Bronchial epithelial cell (primary cell): ENCODE data around the gene MZT2A. TPM values are rescaled to one million over a fixed set of nuclear protein-coding genes. Genes with fewer than 3 reads are reported as not detected.
"Not testable (repeated sequence)": the region's sequence is repeated elsewhere in the genome, so short reads cannot be mapped to it uniquely, and the experiment has no call there.

Experiments
- DNase-seq: peaks from one replicate; pipeline ENCODE4 v3.0.0-alpha.2; 2010; ENCODE audit warnings: low read depth
- FAIRE-seq: peaks from 2 replicates; lab custom pipeline; 2011; peaks lifted over from hg19 to GRCh38; lab: Jason Lieb, UNC
- H3K27me3 ChIP-seq: 2 replicates; pipeline ENCODE4 v1.5.1; 2011; ENCODE audit warnings: low read length; ENCODE audit not compliant: control insufficient read depth, insufficient read depth
- H3K36me3 ChIP-seq: 2 replicates; pipeline ENCODE4 v1.5.1; 2011; ENCODE audit warnings: low read length; ENCODE audit not compliant: control insufficient read depth, insufficient read depth
- H3K4me3 ChIP-seq: 2 replicates; pipeline ENCODE4 v1.5.1; 2011; ENCODE audit warnings: mild to moderate bottlenecking, low read depth, low read length, control low read depth
- total RNA-seq: library from RNA; depleted of rRNA; stranded (reverse); fragments of >200 nt; gene quantifications from 2 replicates; pipeline ENCODE4 v1.2.1, GENCODE V29; 2014
- TF ChIP-seq, protein P1 (sequence below): IDR thresholded peaks from 2 replicates; pipeline ENCODE4 v1.5.1; 2011; ENCODE audit warnings: mild to moderate bottlenecking, moderate library complexity, low read length, control low read depth, inconsistent platforms; ENCODE audit not compliant: insufficient read depth, severe bottlenecking

The MZT2A gene
- total RNA-seq, 1 donor from 2014 or later: 207 TPM

DNA sequence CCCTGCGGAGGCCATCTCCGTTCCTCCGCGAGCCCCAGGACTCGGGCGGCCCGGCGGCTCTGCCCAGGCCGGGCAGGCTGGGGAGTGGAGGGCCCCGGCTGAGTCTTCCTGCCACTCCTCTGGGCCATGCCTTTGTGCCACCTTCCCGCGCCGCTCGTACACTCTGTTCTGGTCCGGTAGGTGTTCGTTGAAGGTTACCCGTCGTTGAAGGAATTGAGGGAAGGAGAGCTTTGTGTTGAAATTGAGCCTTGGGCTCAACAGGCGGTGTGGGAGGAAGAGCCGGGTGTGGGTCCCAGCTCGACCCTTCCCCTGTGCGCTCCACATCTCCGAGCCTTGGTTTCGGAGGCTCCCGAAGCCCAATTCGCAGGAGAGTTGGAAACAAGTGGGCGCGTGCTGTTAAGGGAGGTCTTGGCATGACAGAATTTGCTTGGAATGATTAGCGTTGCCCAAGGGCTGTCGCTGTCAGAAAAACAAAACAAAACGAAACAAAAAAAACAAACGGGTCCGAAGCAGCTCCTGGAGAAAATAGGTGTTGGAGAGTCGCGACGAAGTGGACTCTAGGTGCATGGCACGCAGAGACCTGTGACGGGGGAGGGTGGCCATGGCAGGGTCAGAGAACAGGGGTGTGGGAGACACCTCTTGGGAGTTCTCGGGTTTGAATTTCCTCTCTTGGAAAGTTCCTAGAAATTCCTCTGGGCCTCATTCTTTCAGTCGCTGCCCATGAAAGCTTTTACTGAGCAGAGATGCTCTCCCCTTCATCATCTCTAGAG lies 1.2 kb upstream of the MZT2A start:
- Histone ChIP-seq H3K36me3 (peaks cover 3% of the 10 kb centered on the region), H3K4me3 (peak overlapping the region; percentile 93), H3K27me3 (no peaks in the 10 kb centered on the region)
- no peak for FAIRE-seq
- no peak for DNase-seq
- TF ChIP-seq, protein P1, sequence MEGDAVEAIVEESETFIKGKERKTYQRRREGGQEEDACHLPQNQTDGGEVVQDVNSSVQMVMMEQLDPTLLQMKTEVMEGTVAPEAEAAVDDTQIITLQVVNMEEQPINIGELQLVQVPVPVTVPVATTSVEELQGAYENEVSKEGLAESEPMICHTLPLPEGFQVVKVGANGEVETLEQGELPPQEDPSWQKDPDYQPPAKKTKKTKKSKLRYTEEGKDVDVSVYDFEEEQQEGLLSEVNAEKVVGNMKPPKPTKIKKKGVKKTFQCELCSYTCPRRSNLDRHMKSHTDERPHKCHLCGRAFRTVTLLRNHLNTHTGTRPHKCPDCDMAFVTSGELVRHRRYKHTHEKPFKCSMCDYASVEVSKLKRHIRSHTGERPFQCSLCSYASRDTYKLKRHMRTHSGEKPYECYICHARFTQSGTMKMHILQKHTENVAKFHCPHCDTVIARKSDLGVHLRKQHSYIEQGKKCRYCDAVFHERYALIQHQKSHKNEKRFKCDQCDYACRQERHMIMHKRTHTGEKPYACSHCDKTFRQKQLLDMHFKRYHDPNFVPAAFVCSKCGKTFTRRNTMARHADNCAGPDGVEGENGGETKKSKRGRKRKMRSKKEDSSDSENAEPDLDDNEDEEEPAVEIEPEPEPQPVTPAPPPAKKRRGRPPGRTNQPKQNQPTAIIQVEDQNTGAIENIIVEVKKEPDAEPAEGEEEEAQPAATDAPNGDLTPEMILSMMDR: no peak

DNA sequence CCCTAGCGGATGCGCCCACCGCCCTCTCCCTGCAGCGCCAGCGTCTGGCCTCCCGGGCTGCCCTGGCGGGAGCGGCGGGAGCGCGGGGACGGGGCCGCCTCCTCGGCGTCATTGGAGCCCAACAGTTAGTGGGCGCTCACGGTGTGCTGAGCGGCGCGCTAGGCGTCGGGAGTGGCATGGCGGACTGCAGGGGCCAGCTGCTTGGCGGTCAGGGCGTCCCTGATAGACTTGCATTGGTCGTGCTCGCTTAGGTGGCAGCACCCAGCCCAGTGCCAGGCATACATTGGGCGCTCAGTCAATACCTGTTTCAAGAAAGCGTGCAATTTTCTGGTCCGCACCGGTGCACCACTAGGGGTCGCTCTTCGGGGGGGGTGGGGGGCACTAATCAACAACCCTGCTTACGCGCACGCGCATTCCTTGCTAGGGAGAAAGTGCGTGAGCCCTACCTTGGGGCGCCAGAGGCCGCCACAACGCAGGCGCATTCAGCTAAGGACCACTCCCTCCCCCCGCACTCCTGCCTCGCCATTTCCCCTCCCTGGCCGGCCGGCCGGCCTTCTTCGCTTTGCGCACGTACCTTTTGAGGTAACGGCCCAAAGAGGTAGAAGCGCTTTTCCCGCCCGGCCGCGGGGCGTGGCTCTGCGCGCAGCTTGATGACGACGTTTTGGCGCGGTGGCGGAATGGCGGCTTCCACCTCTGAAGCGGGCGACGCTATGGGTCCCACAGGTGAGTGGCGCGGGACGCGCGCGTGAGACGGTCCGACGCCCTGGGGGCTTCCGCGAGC lies 411 bp upstream of the MZT2A start:
- no peaks in the 10 kb centered on the region for H3K27me3 ChIP-seq
- peaks cover 4% of the 10 kb centered on the region for H3K36me3 ChIP-seq
- DNase-seq (peak; percentile 93), FAIRE-seq (no peak)
- peak overlapping the region; percentile 93 for H3K4me3 ChIP-seq
- TF ChIP-seq, protein P1: peak; percentile 81

DNA sequence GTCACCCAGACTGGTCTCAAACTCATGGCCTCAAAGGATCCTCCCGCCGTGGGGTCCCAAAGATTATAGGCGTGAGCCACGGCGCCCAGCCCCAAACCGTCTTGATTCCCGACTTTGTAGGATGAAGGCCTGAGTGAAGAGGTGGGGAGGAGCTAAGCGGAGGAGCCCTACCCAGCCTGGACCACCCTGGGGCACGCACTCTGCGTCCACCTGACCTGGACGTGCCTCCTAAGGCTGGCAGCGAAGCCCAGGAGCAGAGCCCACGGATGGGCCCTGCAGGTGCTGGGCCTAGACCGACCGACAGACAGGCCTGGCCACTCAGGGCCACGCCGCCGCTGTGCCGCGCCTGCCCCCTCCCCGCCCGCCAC lies 744 bp downstream of the MZT2A start:
- H3K27me3 ChIP-seq, FAIRE-seq, H3K36me3 ChIP-seq, DNase-seq: not testable (repeated sequence)
- H3K4me3 ChIP-seq: peak overlapping the region; percentile 93

DNA sequence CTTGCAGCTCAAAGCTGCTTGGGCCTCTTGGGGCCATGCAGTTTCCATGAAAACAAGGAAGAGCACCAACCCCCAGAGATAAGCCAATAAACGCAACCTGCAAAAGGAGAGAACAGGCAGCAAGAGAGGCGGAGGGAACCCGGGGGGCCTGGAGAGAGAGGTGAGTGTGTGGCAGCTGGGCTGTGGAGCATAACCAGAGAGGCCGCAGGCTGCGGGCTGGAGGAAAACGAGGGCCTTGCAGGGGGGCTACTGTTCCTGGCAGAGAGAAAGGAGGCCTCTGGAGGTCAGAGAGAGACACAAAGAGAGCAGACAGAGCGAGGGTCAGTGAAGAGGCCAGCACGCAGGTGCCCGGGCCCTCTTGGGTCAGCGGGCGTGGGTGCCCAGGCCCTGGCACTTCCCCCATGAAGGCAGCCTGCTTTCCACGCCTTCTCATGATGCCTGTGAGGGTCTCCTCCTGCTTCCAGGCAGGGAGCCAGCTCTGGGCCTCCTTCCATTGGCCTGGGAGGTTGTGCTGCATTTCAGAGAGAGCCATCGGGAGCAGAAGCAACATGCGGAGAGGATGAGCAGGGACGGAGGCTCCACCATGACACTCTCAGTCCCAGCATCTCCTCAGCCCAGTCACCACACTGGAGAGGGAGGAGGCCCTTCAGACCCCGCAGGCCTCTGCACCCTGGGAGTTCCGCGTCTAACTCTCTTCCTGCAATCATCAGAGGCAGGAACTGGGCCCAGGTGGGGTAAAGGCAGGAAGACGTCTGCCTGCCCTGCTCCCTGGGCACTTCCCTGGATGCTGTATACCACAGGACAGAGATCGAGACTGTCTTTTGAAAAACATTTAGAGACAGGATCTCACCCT lies 1.4 kb downstream of the MZT2A start:
- H3K27me3 ChIP-seq, DNase-seq, FAIRE-seq, H3K36me3 ChIP-seq: not testable (repeated sequence)
- peak overlapping the region; percentile 93 for H3K4me3 ChIP-seq

DNA sequence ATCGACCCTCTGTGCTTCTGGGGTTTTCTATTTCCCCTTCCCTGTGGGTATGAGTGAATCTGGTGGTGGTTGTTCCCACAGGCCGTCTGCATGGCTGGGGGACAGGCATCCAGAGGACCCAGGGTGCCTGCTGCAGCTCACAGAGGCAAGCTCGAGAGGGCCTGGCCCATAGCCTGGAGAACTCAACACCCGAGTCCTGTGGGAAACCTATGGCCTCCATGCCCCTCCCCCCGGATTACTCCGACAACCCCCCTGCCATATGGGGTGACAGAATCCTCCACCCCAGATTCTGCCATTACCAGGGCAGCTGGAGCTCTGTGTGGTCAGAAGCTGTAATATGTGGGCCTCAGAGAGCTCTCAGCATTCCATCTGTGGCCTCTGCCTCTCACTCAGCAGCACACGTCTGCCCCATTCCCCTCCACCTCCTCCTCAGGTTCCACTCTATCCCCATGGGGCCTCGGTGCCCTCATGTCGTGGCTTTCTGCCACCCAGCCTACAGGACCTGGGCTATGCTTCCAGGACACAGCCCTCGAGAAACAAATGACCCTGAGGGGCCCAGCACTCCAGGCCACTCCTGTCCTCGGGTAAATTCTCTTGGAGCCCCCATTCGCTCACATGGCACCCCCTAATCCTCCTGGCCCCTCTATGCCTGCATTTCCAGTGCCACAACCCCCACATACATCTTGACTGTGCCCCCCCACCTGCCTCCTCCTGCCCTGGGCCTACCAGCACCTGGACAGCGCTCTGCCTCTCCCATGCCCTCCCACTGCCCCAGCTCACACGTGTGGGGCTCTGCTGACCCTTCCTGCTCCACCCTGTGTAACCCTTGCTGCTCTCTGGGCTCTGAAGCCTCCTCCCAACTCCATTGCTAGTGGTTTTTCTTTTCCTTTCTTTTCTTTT lies 3.6 kb downstream of the MZT2A start:
- TF ChIP-seq, protein P1: no peak
- FAIRE-seq (no peak), DNase-seq (no peak)
- Histone ChIP-seq H3K36me3 (peaks cover 5% of the 10 kb centered on the region), H3K4me3 (no peak overlapping the region), H3K27me3 (no peaks in the 10 kb centered on the region)

DNA sequence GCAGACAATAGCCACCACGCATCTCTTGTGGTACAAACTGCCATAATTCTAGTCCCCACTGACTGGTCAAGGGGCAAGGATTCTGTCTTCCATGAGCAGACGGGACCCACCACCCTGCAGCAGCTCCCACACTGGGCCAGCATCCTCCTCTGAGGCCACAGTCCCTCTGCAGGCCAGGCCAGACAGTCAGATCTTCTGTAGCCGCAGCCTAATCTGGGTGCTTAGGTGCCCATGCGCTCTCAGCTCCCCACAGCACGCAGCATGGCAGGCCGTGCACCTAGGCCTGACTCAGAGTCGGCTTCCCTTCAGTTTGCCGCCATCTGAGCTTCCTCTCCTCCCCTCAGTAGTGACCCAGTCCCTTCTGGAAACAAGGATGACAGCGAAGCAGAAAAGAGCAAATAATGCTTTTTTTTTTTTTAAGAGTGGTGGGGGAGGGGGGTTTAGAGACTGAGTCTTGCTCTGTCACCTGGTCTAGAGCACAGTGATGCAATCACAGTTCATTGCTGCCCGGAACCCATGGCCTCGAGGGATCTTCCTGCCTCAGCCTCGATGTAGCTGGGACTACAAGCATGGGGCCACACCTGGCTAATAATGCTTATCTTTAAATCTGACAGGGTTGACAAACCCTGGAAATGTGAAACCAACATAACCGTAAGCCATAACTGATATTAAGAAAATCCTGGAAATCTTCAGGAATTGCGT lies 5.8 kb downstream of the MZT2A start:
- H3K27me3 ChIP-seq, DNase-seq, H3K36me3 ChIP-seq, FAIRE-seq, H3K4me3 ChIP-seq: not testable (repeated sequence)

DNA sequence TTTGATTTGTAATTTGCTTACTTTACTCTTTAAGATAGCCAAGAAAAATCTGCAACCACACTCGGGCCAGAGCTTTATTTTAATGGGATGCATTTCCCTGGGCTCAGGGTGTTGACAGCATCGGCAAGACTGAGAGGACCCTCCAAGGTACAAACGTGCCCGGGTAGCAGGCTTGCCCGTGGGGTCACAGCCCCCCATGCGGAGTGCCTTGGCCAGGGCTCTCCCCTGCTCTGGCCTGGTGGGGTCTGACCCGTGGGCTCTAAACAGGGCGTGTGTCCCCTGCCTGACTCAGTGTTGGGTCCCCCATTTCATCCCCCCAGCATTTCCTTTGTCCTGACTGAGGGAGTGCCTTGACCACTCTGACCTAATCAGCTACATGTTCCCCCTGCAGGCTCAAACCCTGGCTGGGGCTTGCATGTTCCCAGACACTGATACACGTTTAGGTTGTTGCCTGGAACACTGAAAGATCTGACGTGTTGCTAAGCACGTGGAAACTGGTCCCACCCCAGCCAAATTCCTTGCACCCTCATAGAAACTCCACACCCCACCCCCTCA lies 7.2 kb downstream of the MZT2A start:
- not testable (repeated sequence) for DNase-seq, H3K27me3 ChIP-seq, H3K4me3 ChIP-seq, H3K36me3 ChIP-seq, FAIRE-seq

DNA sequence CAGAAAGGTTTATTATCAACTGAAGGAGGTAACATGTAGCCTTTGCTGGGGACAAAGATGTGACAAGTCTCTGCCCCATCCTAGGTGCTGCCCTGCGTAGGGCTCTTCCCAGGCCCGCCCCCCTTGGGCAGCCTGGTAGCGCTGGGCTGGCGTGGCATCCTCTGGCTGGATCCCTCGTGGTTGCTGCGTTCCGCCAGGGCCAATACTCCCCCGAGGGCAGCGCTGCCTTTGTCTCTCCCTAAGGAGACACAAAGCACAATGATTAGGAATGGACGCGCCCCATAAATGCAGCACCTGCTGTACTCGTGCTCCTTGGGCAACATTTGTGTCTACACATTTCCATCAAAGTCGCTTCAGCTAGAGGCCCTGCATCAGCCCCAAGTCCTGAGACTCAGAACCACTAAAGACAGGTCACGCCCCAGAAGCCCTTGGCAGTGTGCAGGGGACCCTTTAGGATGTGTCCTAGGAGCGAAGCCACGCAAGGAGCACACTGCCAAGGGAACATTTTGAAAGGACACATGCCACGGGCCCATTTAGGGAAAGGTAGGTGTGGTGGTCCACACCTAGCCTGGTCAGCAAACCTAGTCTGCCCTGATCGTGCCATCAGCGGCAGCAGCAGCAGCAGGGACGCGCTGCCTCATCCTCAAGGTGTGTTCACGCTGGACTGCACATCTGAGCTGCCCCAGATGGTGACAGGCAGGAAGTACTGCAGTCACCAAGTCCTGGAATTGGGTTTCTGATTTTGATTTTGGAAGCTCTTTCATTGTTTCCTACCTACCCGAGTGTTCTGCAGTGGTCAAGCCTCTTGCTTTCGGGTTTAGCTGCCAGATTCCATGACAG lies 8.0 kb downstream of the MZT2A start:
- not testable (repeated sequence) for H3K4me3 ChIP-seq, DNase-seq, H3K27me3 ChIP-seq, H3K36me3 ChIP-seq
- peak; percentile 92 for FAIRE-seq
